HEK293T (cell line): ENCODE measurements around the gene MYH1.

ENCODE experiments used
- BHLHE40 ChIP-seq: fragments of 450-650 bp; IDR thresholded peaks from 2 replicates; pipeline ENCODE4 v1.6.1; 2016; ENCODE audit warnings: mild to moderate bottlenecking, moderate library complexity, borderline replicate concordance
- SP1 ChIP-seq: fragments of 450-650 bp; IDR thresholded peaks from 2 replicates; pipeline ENCODE4 v1.6.1; 2017
- TARDBP ChIP-seq: fragments of 450-650 bp; IDR thresholded peaks from 2 replicates; pipeline ENCODE4 v1.6.1; 2016

DNA sequence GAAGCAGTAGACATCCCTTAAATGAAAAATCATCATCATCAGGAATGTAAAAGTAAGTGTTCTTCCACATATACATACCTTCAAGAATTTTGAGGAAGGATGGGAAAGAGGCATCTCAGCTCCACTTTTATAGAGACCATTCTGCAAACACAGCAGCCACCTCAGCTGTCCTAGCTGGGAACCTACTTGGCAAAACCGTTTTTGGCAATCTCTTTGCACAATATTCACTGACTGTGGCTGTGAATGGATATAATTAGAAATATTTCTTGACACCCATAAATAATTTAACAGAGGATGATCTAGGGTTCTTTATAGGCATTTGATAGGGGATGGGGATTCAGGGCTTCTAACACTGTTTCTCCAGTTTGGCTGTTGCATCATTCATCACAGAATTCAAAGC, 48.9 kb downstream of the MYH1 start, which contains the start of gene MYH4:
- no peak for TF ChIP-seq SP1
- TF ChIP-seq BHLHE40 = no peak
- TF ChIP-seq TARDBP = no peak
